HT1080 (cell line): ENCODE data around the gene KLHL29. TPM values are rescaled to one million over a fixed set of nuclear protein-coding genes. Genes with fewer than 3 reads are reported as not detected.

Experiments
- DNase-seq: peaks from one replicate; pipeline ENCODE4 v3.0.0-alpha.2; 2015; ENCODE audit warnings: low read depth
- total RNA-seq: library from RNA; depleted of rRNA; stranded (reverse); fragments of >200 nt; shearing (Covaris generic); gene quantifications from 2 replicates; pipeline ENCODE4 v1.2.3, GENCODE V29; 2014

Gene KLHL29
- total RNA-seq, 1 experiment from 2014 or later, result 6.8 TPM

GRCh38 chr2:23673830-23674679 lies 289.1 kb downstream of the KLHL29 start:
- DNase-seq, result no peak

DNA sequence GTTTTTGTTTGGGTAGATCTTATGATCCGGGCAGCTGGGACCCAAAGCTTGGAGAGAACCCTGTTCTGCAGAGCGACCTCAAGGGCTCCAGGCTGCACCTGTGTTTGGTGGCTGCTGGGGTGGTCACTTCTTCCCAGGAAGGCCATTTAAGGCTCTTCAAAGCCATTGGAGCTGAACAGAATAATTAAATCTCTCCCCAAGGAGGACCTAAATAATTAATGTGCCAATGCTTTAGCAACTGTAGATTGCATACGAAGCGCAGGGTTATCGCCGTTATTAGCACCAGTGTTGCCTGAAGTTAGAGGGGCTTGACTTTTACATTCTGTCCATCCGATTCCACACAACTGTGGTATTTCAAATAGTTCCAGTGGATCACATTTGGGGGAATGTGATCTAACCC lies 290.5 kb downstream of the KLHL29 start:
- DNase-seq, result no peak

DNA sequence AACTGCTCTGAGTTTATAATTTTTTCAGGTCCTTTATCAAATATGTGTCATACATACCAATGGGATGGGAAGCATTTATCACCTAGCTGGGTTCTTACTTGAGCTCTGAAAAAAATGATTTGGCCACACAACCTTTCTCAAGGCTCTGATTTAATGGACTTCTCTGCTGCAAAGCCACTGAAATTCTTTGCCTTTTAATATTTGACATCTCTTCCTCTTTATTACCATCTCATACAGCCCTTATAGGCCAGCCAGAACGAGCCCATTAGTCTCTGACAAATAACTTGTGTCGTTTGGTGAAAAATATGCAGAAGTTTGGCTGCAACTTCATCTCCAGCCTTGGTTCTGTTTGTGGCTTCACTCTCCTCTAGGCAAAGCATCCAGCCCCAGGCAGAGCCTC lies 292.9 kb downstream of the KLHL29 start:
- DNase-seq, result no peak

DNA sequence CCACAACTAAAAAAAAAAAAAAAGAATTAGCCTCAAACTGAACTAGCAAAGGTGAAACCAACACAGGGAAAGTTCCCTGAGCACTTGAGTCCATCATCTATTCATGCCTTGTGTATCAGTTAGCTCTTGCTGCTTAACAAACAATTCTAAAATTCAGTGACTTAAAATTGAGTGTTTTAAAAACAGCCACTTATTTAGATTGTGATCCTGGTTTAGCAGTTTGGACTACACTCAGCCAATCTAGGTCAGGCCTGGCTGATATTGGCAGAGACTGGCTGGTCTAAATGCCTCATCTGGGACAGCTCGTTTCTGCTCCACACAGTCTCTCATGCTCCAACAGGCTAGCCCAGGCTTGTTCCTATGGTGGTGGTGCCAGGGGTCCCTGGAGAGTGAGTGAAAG lies 294.1 kb downstream of the KLHL29 start:
- DNase-seq, result peak; percentile 18

DNA sequence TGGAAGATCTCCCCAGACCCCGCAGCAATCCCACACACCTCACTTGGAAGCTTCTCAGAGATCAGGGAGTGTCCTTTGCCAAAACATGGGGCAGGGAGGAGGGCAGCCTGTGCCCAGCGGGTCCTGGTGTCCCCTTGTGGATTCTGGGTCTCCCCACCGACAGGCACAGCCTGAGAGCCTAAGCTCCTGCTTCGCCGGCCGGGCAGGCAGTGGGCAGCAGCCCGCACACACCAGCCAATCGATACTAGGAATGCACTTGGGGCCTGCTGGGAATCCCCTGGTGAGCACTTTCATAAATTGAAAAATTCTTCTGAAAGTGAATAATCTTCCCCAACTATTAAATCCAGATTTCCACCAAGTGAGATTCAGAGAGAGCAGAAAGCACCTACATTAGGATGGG lies 296.0 kb downstream of the KLHL29 start:
- DNase-seq, result no peak

- no peak for DNase-seq
Observed at GRCh38 chr2:23681356-23682140, 296.6 kb downstream of the KLHL29 start.

DNA sequence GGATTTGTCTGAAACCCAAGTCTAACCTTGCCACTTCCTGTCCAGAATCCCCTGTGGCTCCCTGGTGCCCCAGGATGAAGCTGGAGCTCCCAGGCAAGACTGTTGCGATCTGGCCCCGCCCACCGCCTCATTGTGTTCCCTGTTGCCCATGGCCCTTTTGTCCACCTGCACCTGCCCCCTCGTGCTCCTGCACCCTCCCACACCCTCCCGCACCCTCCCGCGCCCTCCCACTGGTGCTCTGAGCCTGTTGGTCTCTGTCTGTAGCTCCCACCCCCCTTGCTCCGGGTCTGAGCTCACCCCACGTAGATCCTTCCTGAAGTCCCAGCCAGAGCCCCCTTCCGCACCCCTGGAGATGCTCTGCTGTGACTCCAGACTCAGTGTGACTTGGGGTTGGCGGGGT lies 297.5 kb downstream of the KLHL29 start:
- no peak for DNase-seq

DNA sequence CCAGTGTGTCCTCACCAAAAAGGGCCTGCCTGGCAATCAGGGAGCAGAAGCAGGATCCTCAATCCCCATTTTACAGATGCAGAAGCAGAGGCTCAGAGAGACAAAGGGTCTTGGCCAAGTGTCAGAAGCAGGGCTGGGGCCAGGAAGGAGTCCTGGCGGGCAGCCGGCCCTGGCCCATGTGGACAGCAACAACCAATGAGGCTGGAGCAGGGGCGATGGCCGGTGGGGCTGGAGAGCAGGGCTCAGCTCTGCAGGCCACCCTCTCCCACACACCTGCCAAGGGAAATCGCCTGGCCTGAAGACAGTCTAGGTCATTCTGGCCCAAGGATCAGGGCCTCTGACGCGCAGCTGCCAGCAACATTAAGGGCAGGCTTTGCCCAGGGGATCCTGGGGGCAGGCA lies 298.0 kb downstream of the KLHL29 start:
- DNase-seq, result no peak

GRCh38 chr2:23684395-23685176 lies 299.6 kb downstream of the KLHL29 start:
- DNase-seq, result no peak

DNA sequence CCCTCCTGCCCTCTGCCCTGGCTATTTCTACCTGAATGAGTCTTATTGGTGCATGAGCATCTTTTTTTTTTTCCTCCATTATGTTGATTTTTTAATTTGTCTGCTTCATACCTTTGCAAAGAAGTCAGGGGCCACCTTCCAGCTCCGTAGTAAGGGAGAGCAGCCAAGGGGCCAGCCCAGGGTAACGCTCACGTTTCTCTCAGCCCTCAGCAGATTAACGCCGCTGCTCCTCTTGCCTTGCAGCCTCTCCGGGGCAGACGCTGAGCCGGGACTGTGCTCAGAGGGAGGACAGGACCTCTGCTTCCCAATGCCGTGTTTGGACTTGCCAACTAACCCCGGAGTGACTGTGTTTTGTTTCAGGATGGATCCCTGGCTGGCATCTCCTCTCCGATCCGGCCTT lies 300.2 kb downstream of the KLHL29 start:
- DNase-seq, result no peak

GRCh38 chr2:23685706-23686105 lies 300.7 kb downstream of the KLHL29 start:
- DNase-seq, result no peak

- DNase-seq, result no peak
Observed at GRCh38 chr2:23686405-23687029, 301.5 kb downstream of the KLHL29 start.

GRCh38 chr2:23687214-23687613 lies 302.2 kb downstream of the KLHL29 start:
- no peak for DNase-seq

GRCh38 chr2:23687713-23688112 lies 302.7 kb downstream of the KLHL29 start:
- no peak for DNase-seq

GRCh38 chr2:23688486-23689130 lies 303.6 kb downstream of the KLHL29 start:
- DNase-seq, result no peak

GRCh38 chr2:23689131-23689700 lies 304.2 kb downstream of the KLHL29 start:
- DNase-seq, result no peak

GRCh38 chr2:23689891-23690290 lies 304.9 kb downstream of the KLHL29 start:
- no peak for DNase-seq

- DNase-seq, result no peak
Observed at GRCh38 chr2:23690421-23691105, 305.6 kb downstream of the KLHL29 start.

DNA sequence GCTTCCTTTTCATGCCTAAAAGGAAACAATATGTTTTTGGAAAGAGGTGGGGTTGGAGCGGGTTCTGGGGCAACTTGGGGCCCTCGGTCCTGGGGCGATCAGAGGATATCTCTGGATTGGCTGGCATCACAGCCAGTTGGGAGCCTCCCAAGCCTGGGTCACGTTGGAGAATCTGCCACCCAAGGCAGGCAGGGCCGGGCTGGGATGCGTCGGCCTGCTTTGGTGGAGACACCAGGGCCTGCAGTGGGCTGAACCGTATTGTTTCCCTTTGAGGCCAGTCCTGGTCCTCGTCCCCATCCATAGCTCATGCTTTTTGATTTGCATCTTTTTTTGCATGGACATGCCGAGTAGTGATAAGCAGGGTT lies 306.1 kb downstream of the KLHL29 start:
- DNase-seq, result no peak

DNA sequence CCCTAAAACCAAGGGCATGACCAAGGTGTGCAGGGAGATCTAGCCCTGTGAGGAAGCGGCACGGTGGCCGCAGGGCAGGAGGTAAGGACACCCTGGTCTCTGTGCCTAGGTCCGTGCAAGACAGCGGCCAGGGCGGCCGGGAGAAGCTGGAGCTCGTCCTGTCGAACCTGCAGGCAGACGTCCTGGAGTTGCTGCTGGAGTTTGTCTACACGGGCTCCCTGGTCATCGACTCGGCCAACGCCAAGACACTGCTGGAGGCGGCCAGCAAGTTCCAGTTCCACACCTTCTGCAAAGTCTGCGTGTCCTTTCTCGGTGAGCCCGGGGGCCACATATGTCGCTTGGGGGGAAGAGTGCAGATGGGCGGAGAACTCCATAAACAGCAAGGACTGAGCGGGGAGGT lies 306.6 kb downstream of the KLHL29 start:
- no peak for DNase-seq
